Measurements from ENCODE around the gene AUTS2. TPM values are rescaled to one million over a fixed set of nuclear protein-coding genes. Genes with fewer than 3 reads are reported as not detected.

The AUTS2 gene
- total and polyA plus RNA-seq, 10 of the 15 experiments (the other 5 are each of a cell fraction or from before 2014, with no cell fraction given): 6.4 to 55.6 (median 21.6) TPM

GRCh38 chr7:70829221-70830059, 1231.2 kb downstream of the AUTS2 start (continued):
- peak; percentile 59 for TF ChIP-seq RUNX3 (IDR thresholded peaks at IDR 0.05; ENCODE audit: low read length)
- TF ChIP-seq RB1 (IDR thresholded peaks at IDR 0.05; ENCODE audit: borderline replicate concordance): peak; percentile 42; the same call in 1 of the 2 replicates
- no peak for TF ChIP-seq NFYB (IDR thresholded peaks at IDR 0.05; ENCODE audit: insufficient read depth, low read depth, low read length)
- peak; percentile 96 for TF ChIP-seq ZNF384 (IDR thresholded peaks at IDR 0.05; ENCODE audit: borderline replicate concordance, low read depth, low read length)
- 0 out of 2 replicates have a peak, but pooled peaks have one; percentile 12 for TF ChIP-seq PAX5 (IDR thresholded peaks at IDR 0.05; ENCODE audit: borderline replicate concordance, low read depth, low read length)
- peak; percentile 33; the same call in 1 of the 2 replicates for TF ChIP-seq SPI1 (IDR thresholded peaks at IDR 0.05; ENCODE audit: borderline replicate concordance, insufficient read depth, low read depth, low read length)
- TF ChIP-seq RAD21 (IDR thresholded peaks at IDR 0.05; ENCODE audit: insufficient read depth, low read depth, low read length): peak; percentile 75
- peak; percentile 79 to 86 (median 83) for TF ChIP-seq CTCF (IDR thresholded peaks at IDR 0.05 in 2 of 3, conservative IDR thresholded peaks at IDR 0.05 in 1 of 3; ENCODE audit: control insufficient read depth in 2 of 3, extremely low read depth in 1 of 3, insufficient read depth in 1 of 3, low read depth in 3 of 3, low read length in 3 of 3)
- no peak for TF ChIP-seq BMI1 (IDR thresholded peaks at IDR 0.05; ENCODE audit: borderline replicate concordance)
- TF ChIP-seq, protein P1, sequence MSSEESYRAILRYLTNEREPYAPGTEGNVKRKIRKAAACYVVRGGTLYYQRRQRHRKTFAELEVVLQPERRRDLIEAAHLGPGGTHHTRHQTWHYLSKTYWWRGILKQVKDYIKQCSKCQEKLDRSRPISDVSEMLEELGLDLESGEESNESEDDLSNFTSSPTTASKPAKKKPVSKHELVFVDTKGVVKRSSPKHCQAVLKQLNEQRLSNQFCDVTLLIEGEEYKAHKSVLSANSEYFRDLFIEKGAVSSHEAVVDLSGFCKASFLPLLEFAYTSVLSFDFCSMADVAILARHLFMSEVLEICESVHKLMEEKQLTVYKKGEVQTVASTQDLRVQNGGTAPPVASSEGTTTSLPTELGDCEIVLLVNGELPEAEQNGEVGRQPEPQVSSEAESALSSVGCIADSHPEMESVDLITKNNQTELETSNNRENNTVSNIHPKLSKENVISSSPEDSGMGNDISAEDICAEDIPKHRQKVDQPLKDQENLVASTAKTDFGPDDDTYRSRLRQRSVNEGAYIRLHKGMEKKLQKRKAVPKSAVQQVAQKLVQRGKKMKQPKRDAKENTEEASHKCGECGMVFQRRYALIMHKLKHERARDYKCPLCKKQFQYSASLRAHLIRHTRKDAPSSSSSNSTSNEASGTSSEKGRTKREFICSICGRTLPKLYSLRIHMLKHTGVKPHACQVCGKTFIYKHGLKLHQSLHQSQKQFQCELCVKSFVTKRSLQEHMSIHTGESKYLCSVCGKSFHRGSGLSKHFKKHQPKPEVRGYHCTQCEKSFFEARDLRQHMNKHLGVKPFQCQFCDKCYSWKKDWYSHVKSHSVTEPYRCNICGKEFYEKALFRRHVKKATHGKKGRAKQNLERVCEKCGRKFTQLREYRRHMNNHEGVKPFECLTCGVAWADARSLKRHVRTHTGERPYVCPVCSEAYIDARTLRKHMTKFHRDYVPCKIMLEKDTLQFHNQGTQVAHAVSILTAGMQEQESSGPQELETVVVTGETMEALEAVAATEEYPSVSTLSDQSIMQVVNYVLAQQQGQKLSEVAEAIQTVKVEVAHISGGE (CRISPR knock-in tag; IDR thresholded peaks at IDR 0.05): no peak

Measured in GM12878 (cell line).